GM12878 (cell line): ENCODE data around the gene PPP1CA.

Experiments used
- IRF3 ChIP-seq: fragments of 450-650 bp; IDR thresholded peaks from 2 replicates; pipeline ENCODE4 v1.6.1; 2014; ENCODE audit warnings: mild to moderate bottlenecking
- MYC ChIP-seq: IDR thresholded peaks from 2 replicates; pipeline ENCODE4 v1.6.1; 2011; ENCODE audit warnings: mild to moderate bottlenecking, low read length, moderate library complexity, inconsistent platforms; ENCODE audit not compliant: insufficient read depth, insufficient replicate concordance, insufficient read length, severe bottlenecking
- NRF1 ChIP-seq: conservative IDR thresholded peaks from 2 replicates; pipeline ENCODE4 v1.6.1; 2011; ENCODE audit warnings: mild to moderate bottlenecking, low read depth, low read length, improper control_type of control experiment
- POLR2A ChIP-seq: IDR thresholded peaks from 2 replicates; pipeline ENCODE4 v1.6.1; 2011; ENCODE audit warnings: low read depth, mild to moderate bottlenecking, low read length
- POLR2AphosphoS5 ChIP-seq: IDR thresholded peaks from 2 replicates; pipeline ENCODE4 v1.6.1; 2011; ENCODE audit warnings: mild to moderate bottlenecking, low read length, inconsistent platforms
- RAD21 ChIP-seq: IDR thresholded peaks from 2 replicates; pipeline ENCODE4 v1.6.1; 2011; ENCODE audit warnings: mild to moderate bottlenecking, low read depth, low read length, moderate library complexity; ENCODE audit not compliant: insufficient read depth
- SP1 ChIP-seq: IDR thresholded peaks from one replicate; pipeline ENCODE4 v1.6.1; 2011; ENCODE audit warnings: low read depth, low read length
- SREBF2 ChIP-seq: IDR thresholded peaks from 2 replicates; pipeline ENCODE4 v1.6.1; 2012; ENCODE audit warnings: mild to moderate bottlenecking, low read length
- TAF1 ChIP-seq: IDR thresholded peaks from 2 replicates; pipeline ENCODE4 v1.6.1; 2011; ENCODE audit warnings: mild to moderate bottlenecking, low read depth, low read length, borderline replicate concordance
- ZSCAN29 ChIP-seq: fragments of 450-650 bp; IDR thresholded peaks from 2 replicates; pipeline ENCODE4 v1.6.1; 2017; ENCODE audit warnings: mild to moderate bottlenecking, moderate library complexity
- TF ChIP-seq, protein P1 (sequence below), 3 experiments: IDR thresholded peaks in 2 of 3; conservative IDR thresholded peaks in 1 of 3; 2 replicates each; pipeline ENCODE4 v1.5.1; 2011; ENCODE audit warnings: low read depth in 3 of 3, low read length in 3 of 3, mild to moderate bottlenecking in 3 of 3, control low read depth in 2 of 3, moderate library complexity in 2 of 3, inconsistent platforms in 1 of 3, mixed read lengths in 1 of 3; ENCODE audit not compliant: control insufficient read depth in 2 of 3, insufficient read depth in 1 of 3; ENCODE audit errors: extremely low read depth in 1 of 3

GRCh38 chr11:67371911-67372320, 29.7 kb downstream of the PPP1CA start:
- TF ChIP-seq NRF1: no peak
- TF ChIP-seq, protein P1, sequence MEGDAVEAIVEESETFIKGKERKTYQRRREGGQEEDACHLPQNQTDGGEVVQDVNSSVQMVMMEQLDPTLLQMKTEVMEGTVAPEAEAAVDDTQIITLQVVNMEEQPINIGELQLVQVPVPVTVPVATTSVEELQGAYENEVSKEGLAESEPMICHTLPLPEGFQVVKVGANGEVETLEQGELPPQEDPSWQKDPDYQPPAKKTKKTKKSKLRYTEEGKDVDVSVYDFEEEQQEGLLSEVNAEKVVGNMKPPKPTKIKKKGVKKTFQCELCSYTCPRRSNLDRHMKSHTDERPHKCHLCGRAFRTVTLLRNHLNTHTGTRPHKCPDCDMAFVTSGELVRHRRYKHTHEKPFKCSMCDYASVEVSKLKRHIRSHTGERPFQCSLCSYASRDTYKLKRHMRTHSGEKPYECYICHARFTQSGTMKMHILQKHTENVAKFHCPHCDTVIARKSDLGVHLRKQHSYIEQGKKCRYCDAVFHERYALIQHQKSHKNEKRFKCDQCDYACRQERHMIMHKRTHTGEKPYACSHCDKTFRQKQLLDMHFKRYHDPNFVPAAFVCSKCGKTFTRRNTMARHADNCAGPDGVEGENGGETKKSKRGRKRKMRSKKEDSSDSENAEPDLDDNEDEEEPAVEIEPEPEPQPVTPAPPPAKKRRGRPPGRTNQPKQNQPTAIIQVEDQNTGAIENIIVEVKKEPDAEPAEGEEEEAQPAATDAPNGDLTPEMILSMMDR (IDR thresholded peaks at IDR 0.05 in 2 of 3, conservative IDR thresholded peaks at IDR 0.05 in 1 of 3; ENCODE audit: control insufficient read depth in 2 of 3, extremely low read depth in 1 of 3, insufficient read depth in 1 of 3, low read depth in 3 of 3, low read length in 3 of 3): no peak
- TF ChIP-seq TAF1: no peak
- no peak for TF ChIP-seq SREBF2
- no peak for TF ChIP-seq ZSCAN29
- TF ChIP-seq SP1: no peak
- no peak for TF ChIP-seq IRF3
- TF ChIP-seq POLR2AphosphoS5: no peak
- TF ChIP-seq POLR2A: no peak
- no peak for TF ChIP-seq RAD21
- no peak for TF ChIP-seq MYC
